Small intestine (tissue), 16 donors: ENCODE measurements around the gene GJD4. TPM values are rescaled to one million over a fixed set of nuclear protein-coding genes. Genes with fewer than 3 reads are reported as not detected.

ENCODE experiments used
- DNase-seq, 2 donors: peaks; one replicate each; pipeline versions ENCODE4 v3.0.0 to v3.0.0-alpha.2; 2013
- FAIRE-seq: peaks from 2 replicates; lab custom pipeline; 2012; peaks lifted over from hg19 to GRCh38; lab: Jason Lieb, UNC
- H3K27ac ChIP-seq, 3 donors: one replicate each; pipeline ENCODE4 v1.5.1; 2013; ENCODE audit warnings: low read length in 2 of 3, mild to moderate bottlenecking in 2 of 3, control low read depth in 1 of 3, inconsistent platforms in 1 of 3, low read depth in 1 of 3, moderate library complexity in 1 of 3
- H3K27me3 ChIP-seq, 3 donors: one replicate each; pipeline ENCODE4 v1.6.1; 2013; ENCODE audit warnings: low read length in 3 of 3, inconsistent platforms in 1 of 3; ENCODE audit not compliant: control insufficient read depth in 3 of 3, insufficient read depth in 3 of 3
- H3K36me3 ChIP-seq, 3 donors: one replicate each; pipeline ENCODE4 v1.6.1; 2013; ENCODE audit warnings: low read length in 3 of 3, inconsistent platforms in 1 of 3, low read depth in 1 of 3, mild to moderate bottlenecking in 1 of 3, moderate library complexity in 1 of 3; ENCODE audit not compliant: control insufficient read depth in 3 of 3, insufficient read depth in 2 of 3
- H3K4me1 ChIP-seq, 3 donors: one replicate each; pipeline ENCODE4 v1.6.1; 2013; ENCODE audit warnings: low read length in 2 of 3, inconsistent platforms in 1 of 3, low read depth in 1 of 3, mild to moderate bottlenecking in 1 of 3, moderate library complexity in 1 of 3; ENCODE audit not compliant: control insufficient read depth in 3 of 3, insufficient read depth in 2 of 3
- H3K4me3 ChIP-seq, 3 donors: one replicate each; pipeline ENCODE4 v1.5.1; 2013; ENCODE audit warnings: low read length in 3 of 3, control low read depth in 1 of 3, inconsistent platforms in 1 of 3, low read depth in 1 of 3, mild to moderate bottlenecking in 1 of 3, moderate library complexity in 1 of 3
- H3K9me3 ChIP-seq, 2 donors: one replicate each; pipeline ENCODE4 v1.6.1; 2013; ENCODE audit warnings: low read depth in 1 of 2, low read length in 1 of 2; ENCODE audit not compliant: control insufficient read depth in 2 of 2, insufficient read depth in 1 of 2
- WGBS, 3 donors: extraction: QIAGEN DNeasy Blood & Tissue Kit; methylation state at CpG; one replicate each; pipeline ENCODE4 v1.1.7; 2013; 5-methylcytosine and 5-hydroxymethylcytosine counted together
- long read RNA-seq, 10 donors: transcript quantifications; one replicate each; lab custom pipeline, GENCODE V29; 2026
- polyA plus RNA-seq, 4 donors: library from polyadenylated mRNA; stranded (reverse) in 3 of 4; unstranded in 1 of 4; fragments of 200-250 nt in 3 of 4; fragments of 120-200 nt in 1 of 4; gene quantifications; one replicate each; pipeline versions ENCODE4 v1.2.1 to v1.2.3, GENCODE V29; 2013
- donor health status: healthy with polysubstance abuse.
- donor health status: control.
- donor health status: control.
- donor health status: Bipolar disorder and iron deficiency.
- donor health status: healthy.

GJD4 gene
- polyA plus RNA-seq = under 1 TPM in 2 of 4 donors, not detected in 2; 0.03 to 0.09 TPM
- long read RNA-seq, donor 1 = 0 reads
- long read RNA-seq, donor 2 = 0 reads
- long read RNA-seq, donor 3 = 0 reads
- long read RNA-seq, donor 4 = 0 reads
- long read RNA-seq, donor 5 = 0 reads
- long read RNA-seq, donor 6 = 0 reads
- long read RNA-seq, donor 7 = 0 reads
- long read RNA-seq, donor 8 = 0 reads
- long read RNA-seq, donor 9 = 0 reads
- long read RNA-seq, donor 10 = 0 reads

- no peak for FAIRE-seq
Measured at GRCh38 chr10:35605191-35605590, at the start of gene GJD4. Gene GJD4 (plus strand): TSS chr10:35605341. CDS start chr10:35605568, 227 bp downstream.

GRCh38 chr10:35555962-35556930 lies 48.9 kb upstream of the GJD4 start:
- Histone ChIP-seq H3K4me1 (no peaks in the 10 kb centered on the region), H3K27me3 (no peaks in the 10 kb centered on the region), H3K36me3 (peaks cover 2 to 34% (median 2%) of the 10 kb centered on the region in 3 donors), H3K4me3 (no peak overlapping the region), H3K9me3 (no peaks in the 10 kb centered on the region), H3K27ac (no peak overlapping the region)
- WGBS, 3 donors = 93 to 98% (median 96%) methylated on average over 6 of the region's 6 CpGs
- DNase-seq (no peak), FAIRE-seq (no peak)

More at GRCh38 chr10:35605191-35605590, at the start of gene GJD4:
- no peak within 1 kb of the TSS for H3K4me3 ChIP-seq
- peaks cover 5 to 32% (median 8%) of the 10 kb centered on the region in 3 donors for H3K27me3 ChIP-seq
- 66 to 69% (median 67%) methylated on average over 8 of the region's 8 CpGs for WGBS, 3 donors
- no peaks in the 10 kb centered on the region for H3K36me3 ChIP-seq
- H3K4me1 ChIP-seq = no peaks in the 10 kb centered on the region
- H3K9me3 ChIP-seq = peaks cover 0 to 15% of the 10 kb centered on the region in 2 donors
- no peak for DNase-seq
- H3K27ac ChIP-seq = no peak within 1 kb of the TSS

GRCh38 chr10:35558276-35558675 lies 46.9 kb upstream of the GJD4 start:
- Histone ChIP-seq H3K36me3 (peaks cover 0 to 37% (median 2%) of the 10 kb centered on the region in 3 donors), H3K9me3 (no peaks in the 10 kb centered on the region), H3K4me1 (no peaks in the 10 kb centered on the region), H3K4me3 (no peak overlapping the region), H3K27ac (no peak overlapping the region), H3K27me3 (no peaks in the 10 kb centered on the region)
- FAIRE-seq = no peak
- WGBS, 3 donors = 96 to 100% (median 97%) methylated on average over 1 of the region's 1 CpG
- no peak for DNase-seq

- Histone ChIP-seq H3K4me1 (no peaks in the 10 kb centered on the region), H3K27ac (no peak overlapping the region), H3K4me3 (no peak overlapping the region), H3K36me3 (peaks cover 0 to 36% (median 2%) of the 10 kb centered on the region in 3 donors), H3K9me3 (no peaks in the 10 kb centered on the region), H3K27me3 (no peaks in the 10 kb centered on the region)
- FAIRE-seq (no peak), DNase-seq (no peak)
- 94 to 98% (median 96%) methylated on average over 5 of the region's 5 CpGs for WGBS, 3 donors
Measured at GRCh38 chr10:35559416-35559815, 45.7 kb upstream of the GJD4 start.

GRCh38 chr10:35561715-35562114 lies 43.4 kb upstream of the GJD4 start:
- Histone ChIP-seq H3K36me3 (peaks cover 2 to 51% (median 3%) of the 10 kb centered on the region in 3 donors), H3K4me1 (no peaks in the 10 kb centered on the region), H3K27me3 (no peaks in the 10 kb centered on the region), H3K27ac (no peak overlapping the region), H3K4me3 (no peak overlapping the region), H3K9me3 (no peaks in the 10 kb centered on the region)
- FAIRE-seq = no peak
- DNase-seq = no peak
- WGBS, 3 donors = 91 to 95% (median 94%) methylated on average over 5 of the region's 5 CpGs

DNA sequence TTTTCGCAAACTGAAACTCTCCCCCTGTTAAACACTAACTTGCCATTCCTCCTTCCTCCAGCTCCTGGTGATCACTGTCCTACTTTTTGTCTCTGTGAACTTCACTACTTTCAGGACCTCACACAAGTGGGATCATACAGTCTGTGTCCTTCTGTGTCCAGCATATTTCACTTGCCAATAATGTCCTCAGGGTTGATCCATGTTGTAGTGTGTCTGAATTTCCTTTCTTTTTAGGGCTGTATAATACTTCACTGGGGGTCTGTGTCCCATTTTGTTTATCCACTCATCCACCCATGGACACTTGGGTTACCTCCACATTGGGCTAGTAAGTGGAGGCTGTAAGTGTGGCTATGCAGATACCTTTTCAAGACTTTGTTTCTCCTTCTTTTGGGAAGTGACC lies 42.7 kb upstream of the GJD4 start:
- FAIRE-seq = no peak
- 90 to 100% (median 100%) methylated on average over 1 of the region's 1 CpG for WGBS, 3 donors

DNA sequence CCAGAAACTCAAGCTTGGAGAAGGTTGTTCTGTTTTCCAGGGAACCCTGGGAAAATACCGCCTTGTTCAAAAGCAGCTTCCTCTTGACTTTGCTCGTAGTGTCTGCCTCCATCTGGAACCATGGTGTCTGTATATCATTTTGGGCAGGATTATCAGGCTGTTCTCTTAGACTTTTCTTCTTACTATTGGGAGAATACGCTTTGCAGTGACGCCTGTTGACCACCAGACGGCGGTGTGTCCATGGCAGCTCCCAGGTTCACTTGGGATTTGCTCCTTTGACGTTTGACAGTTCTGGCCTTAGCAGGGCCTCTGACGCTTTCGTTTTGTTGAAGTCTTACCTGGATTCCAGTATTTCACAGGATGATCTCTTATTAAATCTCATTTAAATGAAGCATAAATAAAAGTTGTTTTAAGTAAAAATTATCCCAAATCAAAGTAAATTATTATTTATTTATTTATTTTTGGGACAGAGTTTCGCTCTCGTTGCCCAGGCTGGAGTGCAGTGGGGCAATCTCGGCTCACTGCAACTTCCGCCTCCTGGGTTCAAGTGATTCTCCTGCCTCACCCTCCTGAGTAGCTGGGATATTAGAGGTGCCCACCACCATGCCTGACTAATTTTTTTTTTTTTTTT lies 41.8 kb upstream of the GJD4 start:
- H3K27ac ChIP-seq = no peak overlapping the region
- DNase-seq (peak; percentile 67 to 71), FAIRE-seq (no peak)
- H3K4me3 ChIP-seq = no peak overlapping the region
- peaks cover 0 to 56% (median 8%) of the 10 kb centered on the region in 3 donors for H3K36me3 ChIP-seq
- H3K9me3 ChIP-seq = no peaks in the 10 kb centered on the region
- no peaks in the 10 kb centered on the region for H3K4me1 ChIP-seq
- 38 to 42% (median 42%) methylated on average over 13 of the region's 13 CpGs for WGBS, 3 donors
- H3K27me3 ChIP-seq = no peaks in the 10 kb centered on the region

More for the DNA sequence above, 42.7 kb upstream of the GJD4 start:
- no peaks in the 10 kb centered on the region for H3K9me3 ChIP-seq
- H3K27me3 ChIP-seq = no peaks in the 10 kb centered on the region
- DNase-seq = no peak
- no peaks in the 10 kb centered on the region for H3K4me1 ChIP-seq
- H3K36me3 ChIP-seq = peaks cover 2 to 51% (median 7%) of the 10 kb centered on the region in 3 donors
- H3K4me3 ChIP-seq = no peak overlapping the region
- H3K27ac ChIP-seq = no peak overlapping the region

- H3K4me3 ChIP-seq = no peak overlapping the region
- peak overlapping the region in 1 of 3 donors; percentile 18 for H3K27ac ChIP-seq
- DNase-seq (no peak), FAIRE-seq (no peak)
- 62 to 90% (median 78%) methylated on average over 6 of the region's 6 CpGs for WGBS, 3 donors
- peaks cover 0 to 65% (median 8%) of the 10 kb centered on the region in 3 donors for H3K36me3 ChIP-seq
- H3K27me3 ChIP-seq = no peaks in the 10 kb centered on the region
- no peaks in the 10 kb centered on the region for H3K9me3 ChIP-seq
- H3K4me1 ChIP-seq = no peaks in the 10 kb centered on the region
Measured at GRCh38 chr10:35564341-35564968, 40.7 kb upstream of the GJD4 start.
